ENCODE data around the gene RNF144B.

- no peak for TF ChIP-seq POLR2A (IDR thresholded peaks at IDR 0.05)
- TF ChIP-seq CTCF (IDR thresholded peaks at IDR 0.05): no peak
Observed at GRCh38 chr6:18431581-18431980, 44.4 kb downstream of the RNF144B start.
